Colon (tissue), 2 donors: ENCODE results near the gene SRBD1.

Experiments used
- FAIRE-seq: peaks from 2 replicates; lab custom pipeline; 2012; peaks lifted over from hg19 to GRCh38; lab: Jason Lieb, UNC
- donor health status: control.
- donor health status: control.

The SRBD1 gene

GRCh38 chr2:45636008-45636407 lies 24.9 kb upstream of the SRBD1 start:
- FAIRE-seq: no peak

GRCh38 chr2:45634223-45634622 lies 23.2 kb upstream of the SRBD1 start:
- FAIRE-seq: no peak

GRCh38 chr2:45631955-45632354 lies 20.9 kb upstream of the SRBD1 start:
- FAIRE-seq: no peak

GRCh38 chr2:45631319-45631718 lies 20.3 kb upstream of the SRBD1 start:
- no peak for FAIRE-seq

- FAIRE-seq: no peak
These were observed 18.9 kb upstream of the SRBD1 start for GRCh38 chr2:45629971-45630370.

- no peak for FAIRE-seq
These were observed 16.8 kb upstream of the SRBD1 start for GRCh38 chr2:45627911-45628310.

GRCh38 chr2:45626387-45627221 lies 15.5 kb upstream of the SRBD1 start:
- FAIRE-seq: no peak

- no peak for FAIRE-seq
These were observed 14.8 kb upstream of the SRBD1 start for GRCh38 chr2:45625824-45626223.

- no peak for FAIRE-seq
These were observed 12.0 kb upstream of the SRBD1 start for GRCh38 chr2:45623098-45623497.

GRCh38 chr2:45622336-45623075 lies 11.4 kb upstream of the SRBD1 start:
- no peak for FAIRE-seq

- FAIRE-seq: no peak
These were observed 6.4 kb upstream of the SRBD1 start for GRCh38 chr2:45617496-45617895.

GRCh38 chr2:45616658-45617411 lies 5.8 kb upstream of the SRBD1 start:
- FAIRE-seq: no peak

GRCh38 chr2:45614871-45615415 lies 3.9 kb upstream of the SRBD1 start:
- no peak for FAIRE-seq

GRCh38 chr2:45614330-45614729 lies 3.3 kb upstream of the SRBD1 start:
- no peak for FAIRE-seq

- FAIRE-seq: no peak
These were observed 1.7 kb upstream of the SRBD1 start for GRCh38 chr2:45612731-45613130.

GRCh38 chr2:45612285-45612684 lies 1.2 kb upstream of the SRBD1 start:
- FAIRE-seq: no peak

- FAIRE-seq: no peak
These were observed 617 bp downstream of the SRBD1 start for GRCh38 chr2:45610281-45611019.

- FAIRE-seq: no peak
These were observed 3.4 kb downstream of the SRBD1 start for GRCh38 chr2:45607701-45608100.

- no peak for FAIRE-seq
These were observed 4.3 kb downstream of the SRBD1 start for GRCh38 chr2:45606796-45607195.

GRCh38 chr2:45605116-45605515 lies 6.0 kb downstream of the SRBD1 start:
- FAIRE-seq: no peak

- no peak for FAIRE-seq
These were observed 8.4 kb downstream of the SRBD1 start for GRCh38 chr2:45602624-45603023.

GRCh38 chr2:45598545-45598944 lies 12.5 kb downstream of the SRBD1 start:
- no peak for FAIRE-seq
